ENCODE data around the gene GLS. TPM values are rescaled to one million over a fixed set of nuclear protein-coding genes. Genes with fewer than 3 reads are reported as not detected.
A peak's percentile ranks its signal among the peaks of the same experiment; 100 is the strongest.

GLS gene
- total and polyA plus RNA-seq, 9 of the 15 experiments (the other 6 are each of a cell fraction or from before 2014, with no cell fraction given): 13.7 to 77.5 (median 48.2) TPM

DNA sequence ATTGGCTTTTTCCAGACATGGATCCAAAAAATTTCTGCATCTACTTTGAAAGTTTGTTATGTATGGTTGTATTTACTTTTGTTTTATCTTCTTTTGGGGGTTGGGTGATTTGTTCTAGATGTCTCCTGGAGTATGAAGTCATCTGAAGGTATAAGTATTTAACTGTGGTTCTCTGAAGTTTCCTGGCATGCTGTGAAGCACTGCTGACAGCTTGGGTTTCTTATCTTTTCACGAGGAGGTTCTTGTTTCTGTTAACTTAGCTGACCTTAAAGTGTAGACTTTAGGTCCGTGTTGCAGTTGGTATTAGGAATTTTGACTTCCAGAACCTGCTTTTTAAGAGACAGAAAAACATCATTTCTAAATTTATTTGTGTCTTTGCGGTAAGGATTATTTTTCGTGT, 15.9 kb downstream of the GLS start (continued):
- TF ChIP-seq, protein P1, sequence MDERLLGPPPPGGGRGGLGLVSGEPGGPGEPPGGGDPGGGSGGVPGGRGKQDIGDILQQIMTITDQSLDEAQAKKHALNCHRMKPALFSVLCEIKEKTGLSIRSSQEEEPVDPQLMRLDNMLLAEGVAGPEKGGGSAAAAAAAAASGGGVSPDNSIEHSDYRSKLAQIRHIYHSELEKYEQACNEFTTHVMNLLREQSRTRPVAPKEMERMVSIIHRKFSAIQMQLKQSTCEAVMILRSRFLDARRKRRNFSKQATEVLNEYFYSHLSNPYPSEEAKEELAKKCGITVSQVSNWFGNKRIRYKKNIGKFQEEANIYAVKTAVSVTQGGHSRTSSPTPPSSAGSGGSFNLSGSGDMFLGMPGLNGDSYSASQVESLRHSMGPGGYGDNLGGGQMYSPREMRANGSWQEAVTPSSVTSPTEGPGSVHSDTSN (CRISPR knock-in tag; IDR thresholded peaks at IDR 0.05; ENCODE audit: low read depth): no peak
- TF ChIP-seq, protein P1 (tag; conservative IDR thresholded peaks at IDR 0.05; ENCODE audit: low read depth): peak; percentile 84
- TF ChIP-seq MEF2A (IDR thresholded peaks at IDR 0.05; ENCODE audit: control insufficient read depth, low read depth, low read length) (no peak), MTA1 (IDR thresholded peaks at IDR 0.05; ENCODE audit: borderline replicate concordance) (peak; percentile 34; the same call in 1 of the 2 replicates), ZBTB12 (CRISPR knock-in tag; IDR thresholded peaks at IDR 0.05) (no peak), GMEB1 (CRISPR knock-in tag; IDR thresholded peaks at IDR 0.05) (no peak), EWSR1 (IDR thresholded peaks at IDR 0.05; ENCODE audit: borderline replicate concordance, low read depth, partially characterized antibody) (no peak), ZNF695 (CRISPR knock-in tag; IDR thresholded peaks at IDR 0.05) (no peak), RBM22 (IDR thresholded peaks at IDR 0.05; ENCODE audit: low read depth, low read length, poor library complexity, severe bottlenecking) (no peak), ATF7 (IDR thresholded peaks at IDR 0.05) (peak; percentile 79), ATF1 (CRISPR knock-in tag; IDR thresholded peaks at IDR 0.05) (no peak), ATF1 (tag; IDR thresholded peaks at IDR 0.05) (0 out of 2 replicates have a peak, but pooled peaks have one; percentile 17), ZC3H8 (IDR thresholded peaks at IDR 0.05) (no peak), HCFC1 (IDR thresholded peaks at IDR 0.05; ENCODE audit: low read depth, low read length) (no peak)
- TF ChIP-seq, protein P2, sequence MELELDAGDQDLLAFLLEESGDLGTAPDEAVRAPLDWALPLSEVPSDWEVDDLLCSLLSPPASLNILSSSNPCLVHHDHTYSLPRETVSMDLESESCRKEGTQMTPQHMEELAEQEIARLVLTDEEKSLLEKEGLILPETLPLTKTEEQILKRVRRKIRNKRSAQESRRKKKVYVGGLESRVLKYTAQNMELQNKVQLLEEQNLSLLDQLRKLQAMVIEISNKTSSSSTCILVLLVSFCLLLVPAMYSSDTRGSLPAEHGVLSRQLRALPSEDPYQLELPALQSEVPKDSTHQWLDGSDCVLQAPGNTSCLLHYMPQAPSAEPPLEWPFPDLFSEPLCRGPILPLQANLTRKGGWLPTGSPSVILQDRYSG (tag; conservative IDR thresholded peaks at IDR 0.05; ENCODE audit: low read depth): no peak
- TF ChIP-seq, protein P3, sequence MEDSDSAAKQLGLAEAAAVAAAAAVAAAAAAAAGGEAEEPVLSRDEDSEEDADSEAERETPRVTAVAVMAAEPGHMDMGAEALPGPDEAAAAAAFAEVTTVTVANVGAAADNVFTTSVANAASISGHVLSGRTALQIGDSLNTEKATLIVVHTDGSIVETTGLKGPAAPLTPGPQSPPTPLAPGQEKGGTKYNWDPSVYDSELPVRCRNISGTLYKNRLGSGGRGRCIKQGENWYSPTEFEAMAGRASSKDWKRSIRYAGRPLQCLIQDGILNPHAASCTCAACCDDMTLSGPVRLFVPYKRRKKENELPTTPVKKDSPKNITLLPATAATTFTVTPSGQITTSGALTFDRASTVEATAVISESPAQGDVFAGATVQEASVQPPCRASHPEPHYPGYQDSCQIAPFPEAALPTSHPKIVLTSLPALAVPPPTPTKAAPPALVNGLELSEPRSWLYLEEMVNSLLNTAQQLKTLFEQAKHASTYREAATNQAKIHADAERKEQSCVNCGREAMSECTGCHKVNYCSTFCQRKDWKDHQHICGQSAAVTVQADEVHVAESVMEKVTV (CRISPR knock-in tag; IDR thresholded peaks at IDR 0.05): no peak

All from K562 (cell line).